ENCODE results near the gene FAM217A. TPM values are rescaled to one million over a fixed set of nuclear protein-coding genes. Genes with fewer than 3 reads are reported as not detected.

Gene FAM217A
- total and polyA plus RNA-seq, 2 of the 13 experiments (the other 11 are each of a cell fraction or from before 2014, with no cell fraction given) = not detected

GRCh38 chr6:4128072-4128471 is 49.1 kb upstream of the FAM217A start:
- POLR2A ChIA-PET = interaction anchor here (2.7 kb wide), 1 partner anchor 7 kb away, joined by 26 read pairs; the partner anchor contains the start of gene ECI2
- no peak for DNase-seq (ENCODE audit: low spot score)
- Histone ChIP-seq H3K4me3 (replicated peaks in 1 of 3; ENCODE audit: insufficient read depth in 1 of 3, low read depth in 2 of 3, low read length in 3 of 3) (no peak overlapping the region), H3K79me2 (ENCODE audit: insufficient read depth, low read length) (peaks cover 17% of the 10 kb centered on the region), H3K27me3 (ENCODE audit: control insufficient read depth in 1 of 2, insufficient read depth in 2 of 2, low read length in 2 of 2) (no peaks in the 10 kb centered on the region), H3K4me2 (ENCODE audit: low read depth, low read length) (no peak overlapping the region), H2AFZ (ENCODE audit: low read length) (no peak overlapping the region), H3K36me3 (replicated peaks in 1 of 2; ENCODE audit: control insufficient read depth in 1 of 2, insufficient read depth in 2 of 2, low read length in 2 of 2) (peaks cover 26 to 77% of the 10 kb centered on the region in 2 experiments), H3K9me3 (ENCODE audit: low read length) (no peaks in the 10 kb centered on the region), H3K27ac (ENCODE audit: extremely low read length, insufficient read depth, low read length) (no peak overlapping the region), H4K20me1 (ENCODE audit: insufficient read depth, low read length) (no peaks in the 10 kb centered on the region), H3K9ac (ENCODE audit: insufficient read depth, low read depth, low read length) (no peak overlapping the region), H3K4me1 (ENCODE audit: insufficient read depth, low read length) (peaks cover 52% of the 10 kb centered on the region)
- no TSS peak for BruUV-seq (replicated peaks)
- CTCF ChIA-PET (ENCODE audit: low intra/inter-chr PET ratio, low total read pairs) = no interaction called here
- in situ Hi-C loops (cut with HindIII; ENCODE audit: extremely low pct_ligation_motif_present, low pct_unique_long_range_greater_than_20kb) = no loop called here
- FAIRE-seq = no peak
- TF ChIP-seq LCORL (IDR thresholded peaks at IDR 0.05) (no peak), LCORL (CRISPR knock-in tag; IDR thresholded peaks at IDR 0.05) (no peak), ZBTB14 (CRISPR knock-in tag; IDR thresholded peaks at IDR 0.05) (no peak)
- ATAC-seq = no peak
- WGBS (ENCODE audit: low lambda C conversion rate) = 90% methylated on average over 1 of the region's 1 CpG
- intact Hi-C loops (cut with micrococcal nuclease; ENCODE audit: unreplicated experiment) = no loop called here

GRCh38 chr6:4125933-4126864 is 47.3 kb upstream of the FAM217A start:
- FAIRE-seq (peak; percentile 30), DNase-seq (ENCODE audit: low spot score) (peak; percentile 84), ATAC-seq (peak; percentile 94)
- POLR2A ChIA-PET = interaction anchor here (1.3 to 2.7 kb wide), 2 partner anchors 9 to 105 kb away, joined by 9 to 26 read pairs; partner anchors contain the start of gene ECI2
- H3K36me3 ChIP-seq (replicated peaks in 1 of 2; ENCODE audit: control insufficient read depth in 1 of 2, insufficient read depth in 2 of 2, low read length in 2 of 2) = peaks cover 29 to 78% of the 10 kb centered on the region in 2 experiments
- in situ Hi-C loops (cut with HindIII; ENCODE audit: extremely low pct_ligation_motif_present, low pct_unique_long_range_greater_than_20kb) = no loop called here
- no TSS peak for BruUV-seq (replicated peaks)
- H3K27ac ChIP-seq (ENCODE audit: extremely low read length, insufficient read depth, low read length) = peak overlapping the region; percentile 11
- intact Hi-C loops (cut with micrococcal nuclease; ENCODE audit: unreplicated experiment) = loop anchor here (1.0 to 2.0 kb wide), 3 partner anchors 9 to 71 kb away; partner anchors contain the start of gene ECI2
- CTCF ChIA-PET (ENCODE audit: low intra/inter-chr PET ratio, low total read pairs) = interaction anchor here (0.8 to 2.5 kb wide), 3 partner anchors 27 to 71 kb away, joined by 4 to 27 read pairs (median 7); no protein-coding TSS in a partner anchor
- no peak overlapping the region for H3K9ac ChIP-seq (ENCODE audit: insufficient read depth, low read depth, low read length)
- no peaks in the 10 kb centered on the region for H3K27me3 ChIP-seq (ENCODE audit: control insufficient read depth in 1 of 2, insufficient read depth in 2 of 2, low read length in 2 of 2)
- no peaks in the 10 kb centered on the region for H3K9me3 ChIP-seq (ENCODE audit: low read length)
- H4K20me1 ChIP-seq (ENCODE audit: insufficient read depth, low read length) = no peaks in the 10 kb centered on the region
- 74% methylated on average over 8 of the region's 8 CpGs for WGBS (ENCODE audit: low lambda C conversion rate)
- H3K4me1 ChIP-seq (ENCODE audit: insufficient read depth, low read length) = peaks cover 33% of the 10 kb centered on the region
- peaks cover 2% of the 10 kb centered on the region for H3K79me2 ChIP-seq (ENCODE audit: insufficient read depth, low read length)
- H2AFZ ChIP-seq (ENCODE audit: low read length) = no peak overlapping the region
- H3K4me3 ChIP-seq (replicated peaks in 1 of 3; ENCODE audit: insufficient read depth in 1 of 3, low read depth in 2 of 3, low read length in 3 of 3) = no peak overlapping the region; a peak in 1 of 6 replicates
- H3K4me2 ChIP-seq (ENCODE audit: low read depth, low read length) = no peak overlapping the region
- TF ChIP-seq CTCF (CRISPR knock-in tag; IDR thresholded peaks at IDR 0.05) (peak; percentile 44), MED1 (CRISPR knock-in tag; IDR thresholded peaks at IDR 0.05) (peak; percentile 19; the same call in 1 of the 2 replicates), HNF4A (CRISPR knock-in tag; IDR thresholded peaks at IDR 0.05) (peak; percentile 32; the same call in 1 of the 2 replicates), STAG1 (CRISPR knock-in tag; IDR thresholded peaks at IDR 0.05) (peak; percentile 19; the same call in 1 of the 2 replicates), RXRB (CRISPR knock-in tag; IDR thresholded peaks at IDR 0.05; ENCODE audit: borderline replicate concordance) (peak; percentile 33; the same call in 1 of the 2 replicates), ZKSCAN8 (CRISPR knock-in tag; IDR thresholded peaks at IDR 0.05; ENCODE audit: borderline replicate concordance) (peak; percentile 13; the same call in 1 of the 2 replicates), ZBTB43 (CRISPR knock-in tag; conservative IDR thresholded peaks at IDR 0.05) (peak; percentile 94), POGZ (CRISPR knock-in tag; IDR thresholded peaks at IDR 0.05) (0 out of 2 replicates have a peak, but pooled peaks have one; percentile 40)

All from HepG2 (cell line).